Lower leg skin (tissue), 3 donors: ENCODE data around the gene ZNF600.

ENCODE experiments used
- POLR2A ChIP-seq, 2 donors: fragments of 450-650 bp; IDR thresholded peaks; one replicate each; pipeline ENCODE4 v1.6.1; 2016 to 2017; ENCODE audit warnings: antibody characterized with exemption in 2 of 2, mild to moderate bottlenecking in 1 of 2, moderate library complexity in 1 of 2
- TF ChIP-seq, protein P1 (sequence below), 3 donors: fragments of 450-650 bp; IDR thresholded peaks; one replicate each; pipeline ENCODE4 v1.5.1; 2016; ENCODE audit warnings: antibody characterized with exemption in 3 of 3, mild to moderate bottlenecking in 3 of 3, moderate library complexity in 2 of 3

DNA sequence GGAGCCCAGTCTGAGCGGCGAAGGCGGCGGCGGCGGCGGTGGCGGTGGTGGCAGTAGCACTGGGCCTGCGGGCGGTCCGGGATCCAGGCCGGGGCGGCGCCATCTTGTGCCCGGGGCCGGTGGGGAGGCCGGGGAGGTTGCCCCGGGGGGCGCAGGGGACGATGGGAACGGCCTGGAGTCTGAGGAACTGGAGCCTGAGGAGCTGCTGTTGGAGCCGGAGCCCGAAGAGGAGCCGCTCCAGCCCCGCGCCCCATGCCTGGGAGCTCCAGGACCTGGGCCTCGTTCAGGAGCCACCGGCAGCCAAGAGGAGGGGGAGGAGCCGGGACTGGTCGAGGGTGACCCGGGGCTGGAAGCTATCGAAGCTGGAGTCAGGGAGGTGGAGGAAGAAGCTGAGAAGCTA is 23.2 kb upstream of the ZNF600 start:
- TF ChIP-seq, protein P1, sequence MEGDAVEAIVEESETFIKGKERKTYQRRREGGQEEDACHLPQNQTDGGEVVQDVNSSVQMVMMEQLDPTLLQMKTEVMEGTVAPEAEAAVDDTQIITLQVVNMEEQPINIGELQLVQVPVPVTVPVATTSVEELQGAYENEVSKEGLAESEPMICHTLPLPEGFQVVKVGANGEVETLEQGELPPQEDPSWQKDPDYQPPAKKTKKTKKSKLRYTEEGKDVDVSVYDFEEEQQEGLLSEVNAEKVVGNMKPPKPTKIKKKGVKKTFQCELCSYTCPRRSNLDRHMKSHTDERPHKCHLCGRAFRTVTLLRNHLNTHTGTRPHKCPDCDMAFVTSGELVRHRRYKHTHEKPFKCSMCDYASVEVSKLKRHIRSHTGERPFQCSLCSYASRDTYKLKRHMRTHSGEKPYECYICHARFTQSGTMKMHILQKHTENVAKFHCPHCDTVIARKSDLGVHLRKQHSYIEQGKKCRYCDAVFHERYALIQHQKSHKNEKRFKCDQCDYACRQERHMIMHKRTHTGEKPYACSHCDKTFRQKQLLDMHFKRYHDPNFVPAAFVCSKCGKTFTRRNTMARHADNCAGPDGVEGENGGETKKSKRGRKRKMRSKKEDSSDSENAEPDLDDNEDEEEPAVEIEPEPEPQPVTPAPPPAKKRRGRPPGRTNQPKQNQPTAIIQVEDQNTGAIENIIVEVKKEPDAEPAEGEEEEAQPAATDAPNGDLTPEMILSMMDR (IDR thresholded peaks at IDR 0.05) = no peak
- TF ChIP-seq POLR2A (IDR thresholded peaks at IDR 0.05) = no peak
